GM12801 (cell line): ENCODE data around the gene DSCAML1.

Source experiments
- TF ChIP-seq, protein P1 (sequence below): IDR thresholded peaks from one replicate; pipeline ENCODE4 v1.5.1; 2011; ENCODE audit warnings: control low read depth; ENCODE audit not compliant: insufficient read length; ENCODE audit errors: extremely low read depth

DSCAML1 gene

DNA sequence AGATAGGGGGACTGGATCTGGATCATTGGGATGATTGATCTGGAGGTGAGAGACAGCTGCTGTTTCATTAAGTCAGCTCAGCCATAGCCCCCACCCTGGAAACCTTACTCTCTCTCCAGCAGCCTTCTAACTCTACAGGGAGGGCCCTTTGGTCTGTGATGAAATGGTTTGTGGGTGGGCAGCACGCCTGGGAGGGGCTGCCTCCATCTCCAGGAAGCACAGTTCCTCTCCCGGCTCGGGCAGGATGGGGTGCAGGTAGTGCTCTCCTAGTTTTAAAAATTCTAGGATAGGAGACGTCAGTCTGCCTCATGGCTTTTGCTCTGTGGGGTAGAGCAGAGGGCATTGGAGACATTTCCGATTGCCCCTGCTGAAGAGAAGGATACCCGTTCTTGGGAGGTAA lies 379.7 kb downstream of the DSCAML1 start:
- TF ChIP-seq, protein P1, sequence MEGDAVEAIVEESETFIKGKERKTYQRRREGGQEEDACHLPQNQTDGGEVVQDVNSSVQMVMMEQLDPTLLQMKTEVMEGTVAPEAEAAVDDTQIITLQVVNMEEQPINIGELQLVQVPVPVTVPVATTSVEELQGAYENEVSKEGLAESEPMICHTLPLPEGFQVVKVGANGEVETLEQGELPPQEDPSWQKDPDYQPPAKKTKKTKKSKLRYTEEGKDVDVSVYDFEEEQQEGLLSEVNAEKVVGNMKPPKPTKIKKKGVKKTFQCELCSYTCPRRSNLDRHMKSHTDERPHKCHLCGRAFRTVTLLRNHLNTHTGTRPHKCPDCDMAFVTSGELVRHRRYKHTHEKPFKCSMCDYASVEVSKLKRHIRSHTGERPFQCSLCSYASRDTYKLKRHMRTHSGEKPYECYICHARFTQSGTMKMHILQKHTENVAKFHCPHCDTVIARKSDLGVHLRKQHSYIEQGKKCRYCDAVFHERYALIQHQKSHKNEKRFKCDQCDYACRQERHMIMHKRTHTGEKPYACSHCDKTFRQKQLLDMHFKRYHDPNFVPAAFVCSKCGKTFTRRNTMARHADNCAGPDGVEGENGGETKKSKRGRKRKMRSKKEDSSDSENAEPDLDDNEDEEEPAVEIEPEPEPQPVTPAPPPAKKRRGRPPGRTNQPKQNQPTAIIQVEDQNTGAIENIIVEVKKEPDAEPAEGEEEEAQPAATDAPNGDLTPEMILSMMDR, result no peak

DNA sequence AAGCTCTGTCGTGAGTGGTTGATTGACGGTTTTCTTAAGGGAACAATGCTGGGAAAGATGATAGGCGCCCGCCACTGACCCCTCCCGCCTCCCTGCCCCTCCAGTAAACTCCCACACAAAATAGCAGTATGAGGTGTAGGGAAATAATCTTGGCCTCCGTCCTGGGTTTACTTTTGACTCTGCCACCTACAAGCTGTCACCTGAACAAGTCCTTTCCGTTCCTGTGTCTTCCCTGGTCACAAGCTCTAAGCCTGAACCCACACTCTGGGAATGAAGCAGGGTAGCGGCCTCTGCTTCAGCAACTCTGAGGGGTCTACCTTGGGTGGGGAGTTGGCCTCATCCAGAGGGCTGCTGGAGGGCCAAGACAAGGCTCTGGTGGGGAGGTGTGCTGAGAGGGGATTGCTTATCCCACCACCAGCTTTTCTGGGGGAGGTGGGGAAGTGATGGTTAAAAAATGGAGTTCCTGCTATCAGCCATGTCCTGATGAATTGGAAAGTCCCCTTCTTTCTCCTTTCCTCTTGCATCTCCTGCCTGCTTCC lies 381.6 kb downstream of the DSCAML1 start:
- TF ChIP-seq, protein P1, result no peak

DNA sequence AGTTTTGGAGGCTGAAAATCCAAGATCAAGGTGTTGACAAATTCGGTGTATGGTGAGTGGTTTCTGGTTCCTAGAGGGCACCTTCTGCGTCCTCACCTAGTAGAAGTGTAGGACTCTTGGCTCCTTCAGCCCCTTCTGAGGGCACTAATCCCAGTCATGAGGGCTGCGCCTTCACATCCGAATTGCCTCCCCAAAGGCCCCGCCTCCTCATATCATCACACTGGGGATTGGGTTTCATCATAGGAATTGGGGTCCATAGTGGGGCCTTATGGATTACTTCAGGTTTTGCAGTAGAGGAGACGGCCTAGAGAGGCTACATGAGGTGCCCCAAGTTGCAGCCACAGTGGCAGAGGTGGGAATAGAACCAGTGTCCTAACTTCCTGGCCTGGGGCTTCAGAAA lies 382.3 kb downstream of the DSCAML1 start:
- TF ChIP-seq, protein P1, result no peak

DNA sequence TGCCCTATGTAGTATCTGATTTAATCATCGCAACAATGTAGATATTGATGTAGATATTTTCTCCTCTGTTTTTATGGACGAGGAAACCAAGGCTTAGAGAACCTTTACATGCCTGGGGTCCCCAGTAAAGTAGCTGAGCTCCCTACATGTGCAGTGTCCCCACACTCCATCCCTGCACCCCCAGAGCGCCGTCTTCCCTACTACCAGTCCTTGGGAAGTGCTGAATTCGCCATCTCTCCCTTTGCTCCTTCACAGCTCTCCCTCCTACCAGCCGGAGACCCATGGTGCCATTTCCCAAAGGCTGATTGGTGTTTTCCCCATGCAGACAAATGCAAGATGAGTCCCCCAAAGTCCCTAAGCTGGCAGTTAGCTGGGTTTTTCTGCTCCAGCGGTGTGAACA lies 383.4 kb downstream of the DSCAML1 start:
- TF ChIP-seq, protein P1, result no peak

DNA sequence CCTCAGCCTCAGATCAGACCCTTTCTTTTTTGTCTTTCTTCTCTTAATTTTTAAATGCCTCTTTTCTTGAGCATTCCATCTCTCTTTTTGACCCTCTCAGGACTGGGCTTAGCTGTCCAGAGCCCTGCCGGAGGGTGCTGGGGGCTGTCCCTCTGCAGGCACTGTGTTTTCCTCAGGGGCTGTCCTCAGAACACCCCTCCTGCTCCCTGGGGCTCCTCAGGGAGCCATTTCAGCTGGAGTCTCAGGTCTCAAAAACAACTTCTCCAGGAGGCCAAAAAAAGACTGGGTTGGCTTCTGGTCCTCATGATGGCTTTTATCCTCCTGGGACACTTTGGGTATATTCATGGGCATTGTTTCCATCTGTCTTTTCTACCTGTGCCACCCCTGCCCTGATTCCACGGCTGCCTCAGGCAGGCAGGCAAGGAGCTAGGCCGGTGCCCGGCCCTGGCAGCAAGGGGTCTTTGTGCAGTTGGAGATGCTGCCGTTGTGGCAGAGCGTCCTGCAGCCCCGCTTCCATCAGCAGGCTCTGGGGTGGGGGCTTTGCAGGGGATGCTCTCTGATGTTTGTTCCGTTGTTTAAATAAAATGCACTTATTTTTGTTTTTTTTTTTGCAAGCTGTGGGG lies 384.3 kb downstream of the DSCAML1 start:
- TF ChIP-seq, protein P1, result no peak

DNA sequence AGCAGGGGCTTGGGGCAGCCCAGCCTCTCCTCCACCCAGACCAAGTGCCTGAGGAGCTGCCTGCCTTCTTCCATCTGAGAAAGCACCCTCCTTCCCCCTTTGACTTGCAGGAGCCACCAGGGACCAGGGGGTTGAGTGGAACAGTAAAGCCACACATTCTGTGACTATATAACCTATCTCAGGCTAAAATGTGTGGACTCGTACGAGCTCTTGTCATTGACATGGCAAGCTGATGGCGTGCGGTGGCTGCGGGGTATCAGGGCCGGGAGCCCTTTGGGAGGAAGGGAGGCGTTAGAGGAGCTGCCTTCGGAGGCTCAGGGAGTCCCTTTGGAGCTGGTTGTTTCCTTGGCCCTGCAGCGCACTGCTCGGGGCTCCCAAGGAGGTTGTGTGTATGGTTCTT lies 384.8 kb downstream of the DSCAML1 start:
- TF ChIP-seq, protein P1, result no peak

DNA sequence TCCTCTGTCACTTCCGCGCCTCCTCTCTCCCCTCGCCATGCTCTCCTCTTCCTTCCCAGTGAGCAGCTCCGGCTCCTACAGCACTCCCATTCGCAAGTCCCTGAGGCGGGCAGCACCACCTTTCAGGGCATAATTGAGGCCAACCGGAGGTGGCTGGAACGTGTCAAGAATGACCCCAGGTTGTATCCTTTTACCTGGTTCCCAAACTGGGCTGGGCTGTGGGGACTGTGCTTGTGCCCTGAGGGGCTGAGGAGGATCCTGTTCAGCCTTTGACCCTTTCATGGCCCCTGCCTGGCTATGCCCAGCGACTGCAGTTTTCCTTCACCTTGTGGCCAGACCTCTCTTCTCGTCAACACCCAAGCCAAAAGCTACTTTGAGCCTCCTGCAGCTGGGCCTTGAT lies 385.3 kb downstream of the DSCAML1 start:
- TF ChIP-seq, protein P1, result no peak
